ENCODE measurements around the gene STAG2.

The STAG2 gene

GRCh38 chrX:123973921-123974320 lies 12.4 kb downstream of the STAG2 start:
- no peak for DNase-seq (ENCODE audit: low read depth in 1 of 2, low spot score in 1 of 2)

- DNase-seq (ENCODE audit: low read depth in 1 of 2, low spot score in 1 of 2) = no peak
These were observed 13.7 kb downstream of the STAG2 start for GRCh38 chrX:123975180-123975579.

GRCh38 chrX:123976706-123977316 lies 15.3 kb downstream of the STAG2 start:
- DNase-seq (ENCODE audit: low read depth in 1 of 2, low spot score in 1 of 2) = no peak

- DNase-seq (ENCODE audit: low read depth in 1 of 2, low spot score in 1 of 2) = no peak
These were observed 21.7 kb downstream of the STAG2 start for GRCh38 chrX:123983240-123983639.

GRCh38 chrX:123986377-123986776 lies 24.9 kb downstream of the STAG2 start:
- DNase-seq (ENCODE audit: low read depth in 1 of 2, low spot score in 1 of 2) = no peak

GRCh38 chrX:123988423-123989111 lies 27.1 kb downstream of the STAG2 start:
- no peak for DNase-seq (ENCODE audit: low read depth in 1 of 2, low spot score in 1 of 2)

GRCh38 chrX:123989235-123989634 lies 27.7 kb downstream of the STAG2 start:
- no peak for DNase-seq (ENCODE audit: low read depth in 1 of 2, low spot score in 1 of 2)

- no peak for DNase-seq (ENCODE audit: low read depth in 1 of 2, low spot score in 1 of 2)
These were observed 28.7 kb downstream of the STAG2 start for GRCh38 chrX:123990169-123990568.

GRCh38 chrX:123990602-123991001 lies 29.1 kb downstream of the STAG2 start:
- DNase-seq (ENCODE audit: low read depth in 1 of 2, low spot score in 1 of 2) = no peak

- DNase-seq (ENCODE audit: low read depth in 1 of 2, low spot score in 1 of 2) = no peak
These were observed 31.8 kb downstream of the STAG2 start for GRCh38 chrX:123993326-123993725.

GRCh38 chrX:123993904-123994635 lies 32.6 kb downstream of the STAG2 start:
- no peak for DNase-seq (ENCODE audit: low read depth in 1 of 2, low spot score in 1 of 2)

GRCh38 chrX:123994730-123995129 lies 33.2 kb downstream of the STAG2 start:
- no peak for DNase-seq (ENCODE audit: low read depth in 1 of 2, low spot score in 1 of 2)

GRCh38 chrX:124001581-124001980 lies 40.1 kb downstream of the STAG2 start:
- DNase-seq (ENCODE audit: low read depth in 1 of 2, low spot score in 1 of 2) = no peak

- DNase-seq (ENCODE audit: low read depth in 1 of 2, low spot score in 1 of 2) = no peak
These were observed 43.7 kb downstream of the STAG2 start for GRCh38 chrX:124005228-124005627.

GRCh38 chrX:124010157-124010556 lies 48.7 kb downstream of the STAG2 start:
- DNase-seq (ENCODE audit: low read depth in 1 of 2, low spot score in 1 of 2) = no peak

- DNase-seq (ENCODE audit: low read depth in 1 of 2, low spot score in 1 of 2) = no peak
These were observed 49.1 kb downstream of the STAG2 start for GRCh38 chrX:124010566-124010965.

- DNase-seq (ENCODE audit: low read depth in 1 of 2, low spot score in 1 of 2) = no peak
These were observed 54.2 kb downstream of the STAG2 start for GRCh38 chrX:124015721-124016120.

GRCh38 chrX:124016825-124017224 lies 55.3 kb downstream of the STAG2 start:
- DNase-seq (ENCODE audit: low read depth in 1 of 2, low spot score in 1 of 2) = no peak

- DNase-seq (ENCODE audit: low read depth in 1 of 2, low spot score in 1 of 2) = no peak
These were observed 56.5 kb downstream of the STAG2 start for GRCh38 chrX:124018023-124018422.

- DNase-seq (ENCODE audit: low read depth in 1 of 2, low spot score in 1 of 2) = no peak
These were observed 62.3 kb downstream of the STAG2 start for GRCh38 chrX:124023838-124024238.

- DNase-seq (ENCODE audit: low read depth in 1 of 2, low spot score in 1 of 2) = no peak
These were observed 65.0 kb downstream of the STAG2 start for GRCh38 chrX:124026529-124026928.

GRCh38 chrX:124028182-124028581 lies 66.7 kb downstream of the STAG2 start:
- no peak for DNase-seq (ENCODE audit: low read depth in 1 of 2, low spot score in 1 of 2)
